HepG2 (cell line): Measurements from ENCODE around the gene ZNF324B. TPM values are rescaled to one million over a fixed set of nuclear protein-coding genes. Genes with fewer than 3 reads are reported as not detected.
A peak's percentile ranks its signal among the peaks of the same experiment; 100 is the strongest.

Experiments used
- CCAR2 ChIP-seq: fragments of 200-400 bp; formaldehyde crosslinking; optimal IDR thresholded peaks from 2 replicates; pipeline ENCODE3; 2018; ENCODE audit warnings: low read depth, mild to moderate bottlenecking, low read length, moderate library complexity
- HBP1 ChIP-seq: IDR thresholded peaks from 2 replicates; pipeline ENCODE4 v1.6.1; 2016; ENCODE audit warnings: low read depth, control low read depth
- HNRNPK ChIP-seq: fragments of 200-400 bp; formaldehyde crosslinking; IDR thresholded peaks from 2 replicates; pipeline ENCODE4 v1.6.1; 2018; ENCODE audit warnings: low read length, low read depth, moderate library complexity, mild to moderate bottlenecking; ENCODE audit not compliant: poor library complexity, severe bottlenecking
- KDM2A ChIP-seq: sonication (generic); formaldehyde crosslinking; IDR thresholded peaks from 2 replicates; pipeline ENCODE4 v1.4.0; 2020; ENCODE audit warnings: low read depth, missing genetic modification reagents, borderline replicate concordance
- MNT ChIP-seq: fragments of 450-650 bp; IDR thresholded peaks from 2 replicates; pipeline ENCODE4 v1.6.1; 2016
- NFRKB ChIP-seq: fragments of 450-650 bp; IDR thresholded peaks from 2 replicates; pipeline ENCODE4 v1.6.1; 2017
- PATZ1 ChIP-seq: sonication (generic); formaldehyde crosslinking; IDR thresholded peaks from 2 replicates; pipeline ENCODE4 v1.4.0; 2020; ENCODE audit warnings: missing genetic modification reagents
- PLSCR1 ChIP-seq: sonication (generic); formaldehyde crosslinking; IDR thresholded peaks from 2 replicates; pipeline ENCODE4 v1.5.0; 2020; ENCODE audit warnings: missing genetic modification reagents, mild to moderate bottlenecking, borderline replicate concordance
- POLR2AphosphoS2 ChIP-seq: IDR thresholded peaks from 2 replicates; pipeline ENCODE4 v1.6.1; 2011; ENCODE audit warnings: low read depth, low read length, improper control_type of control experiment
- SMAD9 ChIP-seq: sonication (generic); formaldehyde crosslinking; IDR thresholded peaks from 2 replicates; pipeline ENCODE4 v1.5.1; 2020; ENCODE audit warnings: mild to moderate bottlenecking, missing genetic modification reagents
- THAP11 ChIP-seq: IDR thresholded peaks from 2 replicates; pipeline ENCODE4 v1.6.1; 2016; ENCODE audit warnings: missing biosample characterization, missing genetic modification reagents
- ZBTB8A ChIP-seq: sonication (generic); formaldehyde crosslinking; IDR thresholded peaks from 2 replicates; pipeline ENCODE4 v1.4.0; 2020; ENCODE audit warnings: mild to moderate bottlenecking, low read depth, missing genetic modification reagents, borderline replicate concordance
- ZGPAT ChIP-seq: IDR thresholded peaks from 2 replicates; pipeline ENCODE4 v1.6.1; 2016; ENCODE audit warnings: mild to moderate bottlenecking
- ZNF264 ChIP-seq: sonication (generic); formaldehyde crosslinking; IDR thresholded peaks from 2 replicates; pipeline ENCODE4 v1.4.0; 2020; ENCODE audit warnings: missing genetic modification reagents
- ZNF556 ChIP-seq: sonication (generic); formaldehyde crosslinking; IDR thresholded peaks from 2 replicates; pipeline ENCODE4 v1.4.0; 2020; ENCODE audit warnings: mild to moderate bottlenecking, missing genetic modification reagents, borderline replicate concordance
- ZNF570 ChIP-seq: sonication (generic); formaldehyde crosslinking; IDR thresholded peaks from 2 replicates; pipeline ENCODE4 v1.4.0; 2020; ENCODE audit warnings: mild to moderate bottlenecking, missing genetic modification reagents, borderline replicate concordance
- ZNF614 ChIP-seq: IDR thresholded peaks from 2 replicates; pipeline ENCODE4 v1.6.1; 2018; ENCODE audit warnings: missing biosample characterization, missing genetic modification reagents, inconsistent platforms, borderline replicate concordance
- ZNF747 ChIP-seq: sonication (generic); formaldehyde crosslinking; IDR thresholded peaks from 2 replicates; pipeline ENCODE4 v1.8.1; 2023; ENCODE audit warnings: missing genetic modification reagents, mild to moderate bottlenecking, borderline replicate concordance
- ZNF839 ChIP-seq: sonication (generic); formaldehyde crosslinking; IDR thresholded peaks from 2 replicates; pipeline ENCODE4 v1.4.0; 2020; ENCODE audit warnings: missing genetic modification reagents, mild to moderate bottlenecking, borderline replicate concordance
- ZUFSP ChIP-seq: sonication (generic); formaldehyde crosslinking; IDR thresholded peaks from 2 replicates; pipeline ENCODE4 v1.9.0; 2021; ENCODE audit warnings: missing genetic modification reagents, mild to moderate bottlenecking, borderline replicate concordance
- polyA plus RNA-seq, 8 experiments: library from polyadenylated mRNA; depleted of rRNA in 3 of 8; stranded (reverse) in 7 of 8; unstranded in 1 of 8; fragments of >200 nt; fragmentation: Illumina TruSeq in 4 of 8; extraction: Trizol in 4 of 8; gene quantifications; 2 replicates each; pipeline versions ENCODE4 v1.2.1 to v1.2.3, GENCODE V29; 2011 to 2016; ENCODE audit warnings: low read depth in 4 of 8, missing spikeins in 1 of 8, mixed read lengths in 1 of 8; ENCODE audit not compliant: insufficient read depth in 1 of 8
- total RNA-seq, 5 experiments: library from RNA; depleted of rRNA; stranded (reverse); fragments of >200 nt; fragmentation: Illumina TruSeq; extraction: Trizol; gene quantifications; 2 replicates each; pipeline ENCODE4 v1.2.3, GENCODE V29; 2016; ENCODE audit warnings: low read depth in 1 of 5

The ZNF324B gene
- total and polyA plus RNA-seq, 2 of the 13 experiments (the other 11 are each of a cell fraction or from before 2014, with no cell fraction given), result 0.53 to 3.0 TPM

- TF ChIP-seq ZUFSP (CRISPR knock-in tag) (no peak), ZBTB8A (CRISPR knock-in tag) (no peak), NFRKB (no peak), POLR2AphosphoS2 (no peak), HNRNPK (no peak), KDM2A (peak; percentile 65), MNT (peak; percentile 48), PATZ1 (CRISPR knock-in tag) (peak; percentile 61), ZNF839 (no peak), ZNF614 (no peak), HBP1 (no peak), CCAR2 (no peak), ZNF570 (CRISPR knock-in tag) (no peak), SMAD9 (no peak), ZNF264 (CRISPR knock-in tag) (no peak), PLSCR1 (no peak), ZNF556 (CRISPR knock-in tag) (no peak; the same call in 1 of the 2 replicates), ZGPAT (peak; percentile 37; the same call in 1 of the 2 replicates), ZNF747 (CRISPR knock-in tag) (no peak), THAP11 (CRISPR knock-in tag) (peak; percentile 98)
Observed at GRCh38 chr19:58451358-58452101, at the start of gene ZNF324B (continued).
